Muscle layer of colon (tissue), 2 donors: ENCODE results near the gene THAP4.
A peak's percentile ranks its signal among the peaks of the same experiment; 100 is the strongest.

ENCODE experiments used
- H3K27ac ChIP-seq: one replicate; pipeline ENCODE4 v1.7.0; 2013; ENCODE audit warnings: low read depth, mild to moderate bottlenecking, low read length, moderate library complexity
- H3K27me3 ChIP-seq, 2 donors: one replicate each; pipeline ENCODE4 v1.7.0; 2013; ENCODE audit warnings: low read length in 2 of 2, mild to moderate bottlenecking in 2 of 2; ENCODE audit not compliant: insufficient read depth in 2 of 2, control insufficient read depth in 1 of 2
- H3K36me3 ChIP-seq: one replicate; pipeline ENCODE4 v1.7.0; 2013; ENCODE audit warnings: mild to moderate bottlenecking, low read length; ENCODE audit not compliant: insufficient read depth
- H3K4me1 ChIP-seq: one replicate; pipeline ENCODE4 v1.7.0; 2013; ENCODE audit warnings: mild to moderate bottlenecking, low read length; ENCODE audit not compliant: insufficient read depth
- H3K4me3 ChIP-seq, 2 donors: one replicate each; pipeline ENCODE4 v1.7.0; 2013; ENCODE audit warnings: low read length in 2 of 2, low read depth in 1 of 2, mild to moderate bottlenecking in 1 of 2, moderate library complexity in 1 of 2
- H3K9ac ChIP-seq: one replicate; pipeline ENCODE4 v1.7.0; 2013; ENCODE audit warnings: low read length
- H3K9me3 ChIP-seq: one replicate; pipeline ENCODE4 v1.7.0; 2013; ENCODE audit warnings: mild to moderate bottlenecking, low read length
- donor health status: abdominal sarcoma.
- donor health status: Adenocarcinoma of cecum.

Gene THAP4

GRCh38 chr2:241563571-241563980 is 73.4 kb downstream of the THAP4 start:
- H3K9me3 ChIP-seq, result no peaks in the 10 kb centered on the region
- H3K36me3 ChIP-seq, result peaks cover 16% of the 10 kb centered on the region
- peak overlapping the region; percentile 73 for H3K27ac ChIP-seq
- peaks cover 51% of the 10 kb centered on the region for H3K4me1 ChIP-seq
- H3K9ac ChIP-seq, result no peak overlapping the region
- H3K4me3 ChIP-seq, result peak overlapping the region in 1 of 2 donors; percentile 35
- H3K27me3 ChIP-seq, result no peaks in the 10 kb centered on the region

- no peak overlapping the region for H3K4me3 ChIP-seq
- peaks cover 16% of the 10 kb centered on the region for H3K36me3 ChIP-seq
- H3K9ac ChIP-seq, result no peak overlapping the region
- no peaks in the 10 kb centered on the region for H3K27me3 ChIP-seq
- H3K27ac ChIP-seq, result no peak overlapping the region
- H3K4me1 ChIP-seq, result peaks cover 48% of the 10 kb centered on the region
- H3K9me3 ChIP-seq, result no peaks in the 10 kb centered on the region
These were observed 73.9 kb downstream of the THAP4 start for GRCh38 chr2:241563031-241563507.

GRCh38 chr2:241562269-241562891 is 74.6 kb downstream of the THAP4 start:
- H3K27me3 ChIP-seq, result no peaks in the 10 kb centered on the region
- H3K4me3 ChIP-seq, result peak overlapping the region in 1 of 2 donors; percentile 18
- H3K9me3 ChIP-seq, result no peaks in the 10 kb centered on the region
- peaks cover 16% of the 10 kb centered on the region for H3K36me3 ChIP-seq
- peak overlapping the region; percentile 0 for H3K27ac ChIP-seq
- H3K9ac ChIP-seq, result no peak overlapping the region
- H3K4me1 ChIP-seq, result peaks cover 48% of the 10 kb centered on the region

- Histone ChIP-seq H3K4me3 (peak overlapping the region in 1 of 2 donors; percentile 18), H3K27ac (peak overlapping the region; percentile 0), H3K9me3 (no peaks in the 10 kb centered on the region), H3K9ac (no peak overlapping the region), H3K4me1 (peaks cover 48% of the 10 kb centered on the region), H3K27me3 (no peaks in the 10 kb centered on the region), H3K36me3 (peaks cover 16% of the 10 kb centered on the region)
These were observed 75.1 kb downstream of the THAP4 start for GRCh38 chr2:241561832-241562231.

GRCh38 chr2:241560883-241561474 is 76.0 kb downstream of the THAP4 start:
- Histone ChIP-seq H3K9ac (no peak overlapping the region), H3K4me1 (peaks cover 48% of the 10 kb centered on the region), H3K36me3 (peaks cover 16% of the 10 kb centered on the region), H3K27ac (peak overlapping the region; percentile 39), H3K27me3 (no peaks in the 10 kb centered on the region), H3K4me3 (peak overlapping the region in 1 of 2 donors; percentile 64), H3K9me3 (no peaks in the 10 kb centered on the region)

GRCh38 chr2:241560162-241560882 is 76.6 kb downstream of the THAP4 start:
- H3K27ac ChIP-seq, result peak overlapping the region; percentile 57
- H3K4me3 ChIP-seq, result peak overlapping the region; percentile 64 to 91
- peaks cover 48% of the 10 kb centered on the region for H3K4me1 ChIP-seq
- H3K9me3 ChIP-seq, result no peaks in the 10 kb centered on the region
- H3K36me3 ChIP-seq, result peaks cover 16% of the 10 kb centered on the region
- no peaks in the 10 kb centered on the region for H3K27me3 ChIP-seq
- H3K9ac ChIP-seq, result peak overlapping the region; percentile 41

- Histone ChIP-seq H3K4me1 (peaks cover 47% of the 10 kb centered on the region), H3K36me3 (peaks cover 16% of the 10 kb centered on the region), H3K27me3 (no peaks in the 10 kb centered on the region), H3K4me3 (peak overlapping the region; percentile 64 to 91), H3K9me3 (no peaks in the 10 kb centered on the region), H3K9ac (peak overlapping the region; percentile 41), H3K27ac (peak overlapping the region; percentile 80)
These were observed 77.4 kb downstream of the THAP4 start for GRCh38 chr2:241559323-241560161.

- Histone ChIP-seq H3K4me1 (peaks cover 39% of the 10 kb centered on the region), H3K4me3 (peak within 1 kb of the TSS; percentile 64 to 91), H3K36me3 (peaks cover 16% of the 10 kb centered on the region), H3K27me3 (no peaks in the 10 kb centered on the region), H3K27ac (peak within 1 kb of the TSS; percentile 80), H3K9me3 (no peaks in the 10 kb centered on the region), H3K9ac (peak within 1 kb of the TSS; percentile 41)
These were observed 78.2 kb downstream of the THAP4 start, which contains the start of gene BOK for GRCh38 chr2:241558532-241559322. BOK (plus strand) TSS chr2:241558745; CDS start chr2:241559484, 739 bp downstream.

GRCh38 chr2:241556746-241557145 is 80.2 kb downstream of the THAP4 start:
- Histone ChIP-seq H3K27me3 (peaks cover 0 to 6% of the 10 kb centered on the region in 2 donors), H3K9me3 (no peaks in the 10 kb centered on the region), H3K36me3 (no peaks in the 10 kb centered on the region), H3K9ac (no peak overlapping the region), H3K27ac (no peak overlapping the region), H3K4me3 (no peak overlapping the region), H3K4me1 (peaks cover 19% of the 10 kb centered on the region)

GRCh38 chr2:241555711-241556110 is 81.2 kb downstream of the THAP4 start:
- peaks cover 0 to 6% of the 10 kb centered on the region in 2 donors for H3K27me3 ChIP-seq
- H3K9ac ChIP-seq, result no peak overlapping the region
- peaks cover 17% of the 10 kb centered on the region for H3K4me1 ChIP-seq
- H3K4me3 ChIP-seq, result no peak overlapping the region
- no peaks in the 10 kb centered on the region for H3K36me3 ChIP-seq
- H3K27ac ChIP-seq, result no peak overlapping the region
- H3K9me3 ChIP-seq, result no peaks in the 10 kb centered on the region
